Activated CD4-positive, alpha-beta memory T cell treated with anti-CD3 and anti-CD28 coated beads, Interleukin-2, amount 10 ng/mL, durations not matched to agents 7 days and 5 days (primary cell): ENCODE results near the gene TNS1. TPM values are rescaled to one million over a fixed set of nuclear protein-coding genes. Genes with fewer than 3 reads are reported as not detected.
A peak's percentile ranks its signal among the peaks of the same experiment; 100 is the strongest.

Experiments
- CTCF ChIA-PET: fragments of 350-600 bp; sonication (Branson Sonifier 250); formaldehyde crosslinking; loops from one replicate; lab custom pipeline; 2021; ENCODE audit warnings: antibody characterized with exemption, inconsistent platforms; lab: Charles Lee
- POLR2A ChIA-PET: fragments of 350-600 bp; sonication (Branson Sonifier 250); formaldehyde crosslinking; loops from one replicate; lab custom pipeline; 2021; ENCODE audit warnings: antibody characterized with exemption; lab: Charles Lee
- DNase-seq: peaks from one replicate; pipeline ENCODE4 v3.0.0-alpha.2; 2020
- H3K27ac Mint-ChIP-seq: one replicate; pipeline ENCODE4 v1.8.0; 2021; ENCODE audit warnings: mild to moderate bottlenecking, mixed read lengths
- H3K27me3 Mint-ChIP-seq: one replicate; pipeline ENCODE4 v1.8.0; 2021; ENCODE audit warnings: mixed read lengths
- H3K36me3 Mint-ChIP-seq: one replicate; pipeline ENCODE4 v1.8.0; 2021; ENCODE audit warnings: low read depth, mixed read lengths
- H3K4me1 Mint-ChIP-seq: one replicate; pipeline ENCODE4 v1.8.0; 2021; ENCODE audit warnings: mixed read lengths
- H3K4me3 Mint-ChIP-seq: one replicate; pipeline ENCODE4 v1.8.0; 2021; ENCODE audit warnings: mild to moderate bottlenecking, mixed read lengths
- H3K9me3 Mint-ChIP-seq: one replicate; pipeline ENCODE4 v1.8.0; 2021; ENCODE audit warnings: mixed read lengths
- total RNA-seq, 2 experiments: library from RNA; stranded (reverse); gene quantifications; one replicate each; pipeline ENCODE4 v1.2.3, GENCODE V29; 2021

The TNS1 gene
- total RNA-seq, 2 experiments from 2014 or later = 3.2 to 3.4 TPM

DNA sequence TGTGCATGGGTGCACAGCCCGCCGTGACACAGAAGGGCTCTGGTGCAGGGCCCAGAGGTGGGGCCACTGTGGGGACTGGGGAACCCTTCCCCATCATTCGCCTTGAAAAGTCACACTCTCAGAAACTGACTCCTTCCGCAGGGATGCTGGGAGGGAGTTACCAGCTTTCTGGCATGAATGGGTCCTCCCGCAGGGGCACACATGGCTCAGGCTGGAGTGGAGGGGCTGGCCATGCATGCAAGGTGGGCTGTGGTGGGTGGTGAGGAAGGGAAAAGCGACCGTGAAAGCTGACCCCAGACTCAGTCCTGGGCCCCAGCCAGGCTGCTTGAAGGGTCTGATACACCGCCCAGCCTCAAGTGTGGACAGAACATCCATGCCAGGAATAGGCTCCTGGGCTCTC, 201.1 kb downstream of the TNS1 start:
- H3K4me3 Mint-ChIP-seq = no peak overlapping the region
- no peak for DNase-seq
- ChIA-PET POLR2A (no interaction called here), CTCF (interaction anchor here (1.1 kb wide), 1 partner anchor 86 kb away, joined by 3 read pairs; no protein-coding TSS in a partner anchor)
- peaks cover 4% of the 10 kb centered on the region for H3K9me3 Mint-ChIP-seq
- no peaks in the 10 kb centered on the region for H3K27me3 Mint-ChIP-seq
- H3K27ac Mint-ChIP-seq = no peak overlapping the region
- H3K4me1 Mint-ChIP-seq = peaks cover 3% of the 10 kb centered on the region
- no peaks in the 10 kb centered on the region for H3K36me3 Mint-ChIP-seq

DNA sequence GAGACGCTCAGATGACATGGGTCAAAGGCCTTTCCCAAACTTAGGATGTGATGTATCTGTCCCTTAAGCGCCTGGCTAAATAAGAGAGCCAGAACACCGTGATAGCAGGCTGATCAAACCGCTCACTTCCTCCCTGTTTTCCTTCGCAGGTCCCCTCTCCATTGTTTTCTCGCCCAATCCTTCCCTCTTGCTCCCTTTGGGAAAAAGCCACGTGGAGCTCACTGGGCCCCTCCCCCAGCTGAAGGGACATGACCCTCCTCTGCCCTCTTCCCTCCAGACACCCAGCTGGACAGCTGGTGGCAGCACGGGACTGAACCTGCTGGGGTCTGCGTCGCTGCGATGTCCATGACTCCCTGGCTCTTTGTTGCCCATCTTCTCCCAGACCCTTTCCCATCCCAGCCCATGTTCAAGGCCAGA, 201.7 kb downstream of the TNS1 start:
- Mint-ChIP-seq H3K27me3 (no peaks in the 10 kb centered on the region), H3K4me3 (no peak overlapping the region), H3K36me3 (no peaks in the 10 kb centered on the region), H3K4me1 (peaks cover 3% of the 10 kb centered on the region), H3K9me3 (peaks cover 4% of the 10 kb centered on the region), H3K27ac (no peak overlapping the region)
- CTCF ChIA-PET = interaction anchor here (1.1 kb wide), 1 partner anchor 86 kb away, joined by 3 read pairs; no protein-coding TSS in a partner anchor
- POLR2A ChIA-PET = no interaction called here
- DNase-seq = no peak

- Mint-ChIP-seq H3K27ac (no peak overlapping the region), H3K9me3 (peaks cover 3% of the 10 kb centered on the region), H3K4me3 (no peak overlapping the region), H3K36me3 (no peaks in the 10 kb centered on the region), H3K4me1 (peaks cover 3% of the 10 kb centered on the region), H3K27me3 (no peaks in the 10 kb centered on the region)
- no peak for DNase-seq
- CTCF ChIA-PET = interaction anchor here (5.3 kb wide), 1 partner anchor 13 kb away, joined by 47 read pairs; no protein-coding TSS in a partner anchor
- POLR2A ChIA-PET = no interaction called here
Observed at GRCh38 chr2:217800433-217801114, 202.2 kb downstream of the TNS1 start.

- Mint-ChIP-seq H3K4me3 (no peak overlapping the region), H3K9me3 (no peaks in the 10 kb centered on the region), H3K27ac (no peak overlapping the region), H3K27me3 (no peaks in the 10 kb centered on the region), H3K4me1 (peaks cover 3% of the 10 kb centered on the region), H3K36me3 (no peaks in the 10 kb centered on the region)
- no peak for DNase-seq
- ChIA-PET CTCF (interaction anchor here (5.3 kb wide), 1 partner anchor 12 kb away, joined by 47 read pairs; no protein-coding TSS in a partner anchor), POLR2A (no interaction called here)
Observed at GRCh38 chr2:217799563-217800432, 203.0 kb downstream of the TNS1 start.

DNA sequence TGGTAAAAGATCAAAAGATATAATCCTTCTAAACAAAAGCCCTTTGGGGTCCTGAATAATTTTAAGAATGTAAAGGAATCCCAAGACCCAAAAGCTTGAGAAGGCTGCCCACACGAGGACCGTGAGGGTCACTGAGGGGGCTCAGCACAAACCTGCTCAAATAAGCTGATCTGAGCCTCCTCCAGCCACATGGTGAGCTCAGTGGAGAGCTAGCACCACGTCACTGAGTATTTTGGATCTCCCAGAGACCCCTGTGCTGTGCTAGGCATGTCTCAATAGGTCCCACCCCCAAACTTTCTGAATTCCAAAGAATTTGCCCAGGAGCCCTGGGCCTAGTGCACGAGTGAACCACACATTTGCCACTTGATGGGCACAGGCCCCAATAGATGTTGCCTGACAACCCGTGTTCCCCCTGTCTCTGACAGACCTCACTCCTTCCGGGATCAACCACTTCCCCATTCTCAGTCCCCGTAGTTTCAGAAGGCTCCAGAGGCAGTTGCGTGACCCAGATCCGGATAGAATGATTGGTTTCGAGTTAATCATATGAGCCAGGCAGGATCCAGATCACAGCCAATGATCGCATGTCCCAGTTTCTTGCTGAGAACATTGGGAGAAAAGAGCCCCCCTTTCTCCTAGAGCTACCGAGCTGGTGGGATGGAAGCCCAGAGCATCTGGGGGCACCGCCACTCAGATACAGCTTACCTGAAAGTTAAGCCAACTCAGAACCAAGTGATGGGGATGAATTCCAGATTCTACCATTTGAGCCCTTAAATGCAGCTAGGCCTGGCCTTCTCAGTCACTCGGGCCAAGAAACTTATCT, 203.8 kb downstream of the TNS1 start:
- Mint-ChIP-seq H3K27ac (no peak overlapping the region), H3K4me3 (no peak overlapping the region), H3K4me1 (peaks cover 3% of the 10 kb centered on the region), H3K36me3 (no peaks in the 10 kb centered on the region), H3K27me3 (no peaks in the 10 kb centered on the region), H3K9me3 (no peaks in the 10 kb centered on the region)
- POLR2A ChIA-PET = no interaction called here
- CTCF ChIA-PET = interaction anchor here (1.1 to 5.3 kb wide), 2 partner anchors 11 to 88 kb away, joined by 5 to 47 read pairs; no protein-coding TSS in a partner anchor
- no peak for DNase-seq

DNA sequence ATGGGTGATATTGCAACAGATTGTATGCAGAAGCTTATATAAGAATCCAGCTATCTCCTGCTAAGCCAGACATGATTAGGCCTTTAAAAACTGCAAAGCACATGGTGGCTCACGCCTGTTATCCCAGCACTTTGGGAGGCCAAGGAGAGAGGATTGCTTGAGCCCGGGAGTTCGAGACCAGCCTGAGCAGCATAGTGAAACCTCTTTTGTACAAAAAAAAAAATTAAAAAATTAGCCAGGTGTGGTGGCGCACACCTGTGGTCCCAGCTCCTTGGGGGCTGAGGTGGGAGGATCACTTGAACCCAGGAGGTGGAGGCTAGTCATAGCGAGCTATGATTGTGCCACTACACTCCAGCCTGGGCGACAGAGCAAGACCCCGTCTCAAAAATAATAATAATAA, 204.6 kb downstream of the TNS1 start:
- H3K36me3 Mint-ChIP-seq = no peaks in the 10 kb centered on the region
- CTCF ChIA-PET = interaction anchor here (1.1 to 5.3 kb wide), 2 partner anchors 10 to 89 kb away, joined by 5 to 47 read pairs; no protein-coding TSS in a partner anchor
- no peak for DNase-seq
- H3K9me3 Mint-ChIP-seq = no peaks in the 10 kb centered on the region
- peaks cover 3% of the 10 kb centered on the region for H3K4me1 Mint-ChIP-seq
- no peaks in the 10 kb centered on the region for H3K27me3 Mint-ChIP-seq
- H3K27ac Mint-ChIP-seq = no peak overlapping the region
- H3K4me3 Mint-ChIP-seq = no peak overlapping the region
- POLR2A ChIA-PET = no interaction called here

DNA sequence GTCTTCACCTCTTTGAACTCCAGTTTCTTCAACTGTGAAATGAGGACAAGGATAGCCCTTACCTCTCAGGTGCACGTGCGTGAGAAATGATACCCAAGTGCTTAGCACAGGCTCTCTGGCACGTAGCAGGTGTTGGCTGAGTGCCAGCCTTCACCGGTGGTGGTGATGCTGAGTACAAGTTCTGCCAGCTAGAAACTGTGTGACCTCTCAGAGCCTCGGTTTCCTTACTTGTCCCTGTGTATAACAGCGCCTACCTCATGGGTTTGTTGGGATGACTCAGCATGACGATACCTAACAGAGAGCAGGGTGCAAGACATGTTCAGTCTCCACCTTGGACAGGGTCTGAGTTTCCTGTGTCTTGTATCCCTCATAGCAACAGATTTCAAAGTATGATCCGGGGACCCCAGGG, 205.1 kb downstream of the TNS1 start:
- Mint-ChIP-seq H3K9me3 (no peaks in the 10 kb centered on the region), H3K27ac (no peak overlapping the region), H3K27me3 (no peaks in the 10 kb centered on the region), H3K36me3 (no peaks in the 10 kb centered on the region), H3K4me3 (no peak overlapping the region), H3K4me1 (peaks cover 3% of the 10 kb centered on the region)
- peak; percentile 16 for DNase-seq
- POLR2A ChIA-PET = no interaction called here
- CTCF ChIA-PET = interaction anchor here (5.3 kb wide), 1 partner anchor 10 kb away, joined by 47 read pairs; no protein-coding TSS in a partner anchor

GRCh38 chr2:217797165-217797564, 205.6 kb downstream of the TNS1 start:
- ChIA-PET POLR2A (no interaction called here), CTCF (interaction anchor here (5.3 kb wide), 1 partner anchor 9 kb away, joined by 47 read pairs; no protein-coding TSS in a partner anchor)
- Mint-ChIP-seq H3K27me3 (no peaks in the 10 kb centered on the region), H3K27ac (no peak overlapping the region), H3K4me1 (peaks cover 3% of the 10 kb centered on the region), H3K36me3 (no peaks in the 10 kb centered on the region), H3K9me3 (no peaks in the 10 kb centered on the region), H3K4me3 (no peak overlapping the region)
- peak; percentile 12 for DNase-seq

DNA sequence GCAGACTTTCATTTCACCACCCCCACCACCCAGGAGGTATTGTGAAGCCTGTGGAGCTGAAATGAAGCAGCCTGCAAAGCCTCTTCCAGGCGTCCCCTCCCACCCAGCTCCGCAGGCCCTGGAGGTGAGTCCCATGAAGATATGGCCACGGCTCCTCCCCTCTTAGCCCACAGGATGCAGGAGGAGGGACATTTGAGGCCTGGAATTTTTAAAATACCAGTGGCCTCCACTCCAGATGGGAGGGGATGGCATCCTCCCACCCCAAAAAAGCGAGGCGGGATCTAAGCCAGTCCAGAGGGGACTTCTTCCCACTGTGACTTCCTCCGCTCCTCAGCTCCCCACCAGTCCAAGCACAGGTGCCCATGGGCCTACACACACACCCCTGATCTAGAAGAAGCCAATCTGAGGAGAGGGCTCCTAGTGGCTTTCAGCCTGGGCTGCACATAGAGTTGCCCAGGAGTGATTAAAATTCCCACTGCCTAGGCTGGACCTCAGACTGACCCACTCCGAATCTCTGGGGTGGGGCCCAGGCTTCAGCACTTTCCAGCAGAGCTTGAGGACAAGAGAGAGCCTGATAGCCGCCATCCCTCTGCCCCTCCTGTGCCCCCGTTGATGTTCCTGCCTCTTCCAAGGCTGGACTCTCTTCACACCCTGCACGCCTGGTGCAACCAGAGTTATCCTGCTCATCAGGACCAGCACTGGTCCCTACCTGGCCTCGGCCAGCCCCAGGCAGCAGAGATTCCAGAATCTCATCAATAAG, 206.9 kb downstream of the TNS1 start:
- Mint-ChIP-seq H3K4me3 (no peak overlapping the region), H3K27ac (no peak overlapping the region), H3K36me3 (no peaks in the 10 kb centered on the region), H3K27me3 (no peaks in the 10 kb centered on the region), H3K9me3 (no peaks in the 10 kb centered on the region), H3K4me1 (peaks cover 10% of the 10 kb centered on the region)
- DNase-seq = no peak
- CTCF ChIA-PET = interaction anchor here (5.3 kb wide), 1 partner anchor 8 kb away, joined by 47 read pairs; no protein-coding TSS in a partner anchor
- POLR2A ChIA-PET = no interaction called here

DNA sequence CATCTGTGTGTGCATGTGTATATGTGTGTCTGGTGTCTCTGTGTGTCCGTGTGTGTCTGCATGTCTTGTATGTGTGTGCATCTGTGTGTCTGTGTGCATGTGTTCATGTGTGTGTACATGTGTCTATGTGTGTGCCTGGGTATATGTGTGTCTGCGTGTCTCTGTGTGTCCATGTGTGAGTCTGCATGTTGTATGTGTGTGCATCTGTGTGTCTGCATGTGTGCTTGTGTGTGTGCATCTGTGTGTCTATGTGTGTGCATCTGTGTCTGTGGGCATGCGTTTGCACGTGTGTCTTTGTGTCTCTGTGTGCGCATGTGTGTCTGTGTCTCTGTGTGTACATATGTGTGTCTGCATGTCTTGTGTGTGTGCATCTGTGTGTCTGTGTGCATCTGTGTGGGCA, 207.7 kb downstream of the TNS1 start:
- Mint-ChIP-seq H3K4me3 (no peak overlapping the region), H3K27ac (no peak overlapping the region), H3K9me3 (no peaks in the 10 kb centered on the region), H3K27me3 (no peaks in the 10 kb centered on the region), H3K36me3 (no peaks in the 10 kb centered on the region), H3K4me1 (peaks cover 17% of the 10 kb centered on the region)
- ChIA-PET POLR2A (no interaction called here), CTCF (interaction anchor here (1.7 to 5.3 kb wide), 2 partner anchors 7 to 10 kb away, joined by 5 to 47 read pairs; no protein-coding TSS in a partner anchor)
- no peak for DNase-seq

DNA sequence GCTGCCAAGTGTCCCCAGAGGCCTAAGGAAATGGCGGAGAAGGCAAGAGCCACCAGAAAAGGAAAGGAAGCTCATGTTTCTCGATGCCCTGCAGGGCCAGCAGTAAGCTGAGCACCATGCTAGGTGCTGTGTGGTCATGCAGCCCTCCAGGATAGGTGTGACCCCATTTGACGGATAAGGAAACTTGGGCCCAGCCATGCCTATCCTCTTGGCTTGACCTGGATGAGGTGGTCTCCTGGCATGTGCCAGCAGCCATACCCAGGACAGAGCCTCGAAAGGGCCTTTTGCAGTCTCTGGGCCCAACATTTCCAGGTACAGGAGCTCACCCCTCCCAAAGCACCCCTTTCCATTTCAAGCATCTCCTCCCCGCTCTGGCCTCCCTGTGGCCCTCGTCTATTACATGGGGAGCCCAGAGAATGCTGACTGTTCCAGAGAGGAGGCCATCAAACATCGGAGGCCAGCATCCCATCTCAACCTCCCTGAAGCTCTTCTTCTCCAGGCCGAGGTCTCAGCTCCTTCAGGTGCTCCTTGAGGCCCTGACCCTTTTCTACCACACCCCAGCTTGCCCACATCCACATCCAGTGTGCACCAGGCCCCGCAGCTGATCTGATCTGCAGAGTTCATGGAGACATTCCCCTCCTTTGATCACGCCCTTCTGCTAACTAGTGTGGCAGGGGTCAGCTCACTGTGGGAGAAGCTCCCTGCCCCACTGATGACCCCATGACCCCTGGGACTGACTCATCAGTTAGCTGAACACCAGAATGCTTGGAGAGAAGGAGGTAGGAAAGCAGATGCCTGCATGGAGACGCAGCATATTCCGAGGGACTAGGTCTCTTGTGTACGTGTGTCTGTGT, 208.4 kb downstream of the TNS1 start:
- H3K36me3 Mint-ChIP-seq = no peaks in the 10 kb centered on the region
- no peak for DNase-seq
- H3K27me3 Mint-ChIP-seq = no peaks in the 10 kb centered on the region
- H3K4me1 Mint-ChIP-seq = peaks cover 17% of the 10 kb centered on the region
- no peak overlapping the region for H3K27ac Mint-ChIP-seq
- ChIA-PET POLR2A (no interaction called here), CTCF (interaction anchor here (1.7 kb wide), 1 partner anchor 9 kb away, joined by 5 read pairs; no protein-coding TSS in a partner anchor)
- H3K9me3 Mint-ChIP-seq = no peaks in the 10 kb centered on the region
- no peak overlapping the region for H3K4me3 Mint-ChIP-seq
